ENCODE data around the gene ELL.

GRCh38 chr19:18425515-18426415 lies 96.1 kb downstream of the ELL start:
- TF ChIP-seq GATA2 (IDR thresholded peaks at IDR 0.05; ENCODE audit: low read depth, low read length), result no peak
- TF ChIP-seq GATA3 (IDR thresholded peaks at IDR 0.05; ENCODE audit: low read depth, low read length), result no peak

Measured in SH-SY5Y (cell line).